ENCODE measurements around the gene TMEM167B.

DNA sequence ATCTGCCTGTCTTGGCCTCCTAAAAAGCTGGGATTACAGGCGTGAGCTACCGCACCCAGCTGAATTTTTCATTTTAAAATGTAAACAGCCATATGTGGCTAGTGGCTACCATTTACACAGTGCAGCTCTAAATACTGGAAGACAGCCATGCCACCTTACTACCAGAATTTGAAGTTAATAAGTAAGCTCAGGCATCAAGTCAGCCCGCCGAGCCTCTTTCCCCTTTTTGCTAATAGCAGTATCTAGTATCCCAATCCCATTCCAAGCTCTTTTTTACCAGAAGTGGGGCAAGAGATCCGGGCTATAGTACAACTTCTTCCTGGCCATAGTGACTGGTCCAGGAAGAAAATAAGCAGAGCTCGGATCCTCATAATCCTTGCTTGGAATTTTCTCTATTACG, 29.9 kb upstream of the TMEM167B start:
- TF ChIP-seq, protein P1, sequence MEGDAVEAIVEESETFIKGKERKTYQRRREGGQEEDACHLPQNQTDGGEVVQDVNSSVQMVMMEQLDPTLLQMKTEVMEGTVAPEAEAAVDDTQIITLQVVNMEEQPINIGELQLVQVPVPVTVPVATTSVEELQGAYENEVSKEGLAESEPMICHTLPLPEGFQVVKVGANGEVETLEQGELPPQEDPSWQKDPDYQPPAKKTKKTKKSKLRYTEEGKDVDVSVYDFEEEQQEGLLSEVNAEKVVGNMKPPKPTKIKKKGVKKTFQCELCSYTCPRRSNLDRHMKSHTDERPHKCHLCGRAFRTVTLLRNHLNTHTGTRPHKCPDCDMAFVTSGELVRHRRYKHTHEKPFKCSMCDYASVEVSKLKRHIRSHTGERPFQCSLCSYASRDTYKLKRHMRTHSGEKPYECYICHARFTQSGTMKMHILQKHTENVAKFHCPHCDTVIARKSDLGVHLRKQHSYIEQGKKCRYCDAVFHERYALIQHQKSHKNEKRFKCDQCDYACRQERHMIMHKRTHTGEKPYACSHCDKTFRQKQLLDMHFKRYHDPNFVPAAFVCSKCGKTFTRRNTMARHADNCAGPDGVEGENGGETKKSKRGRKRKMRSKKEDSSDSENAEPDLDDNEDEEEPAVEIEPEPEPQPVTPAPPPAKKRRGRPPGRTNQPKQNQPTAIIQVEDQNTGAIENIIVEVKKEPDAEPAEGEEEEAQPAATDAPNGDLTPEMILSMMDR (IDR thresholded peaks at IDR 0.05 in 4 of 5, conservative IDR thresholded peaks at IDR 0.05 in 1 of 5) = no peak
- no peak for TF ChIP-seq POLR2A (IDR thresholded peaks at IDR 0.05)
